HG03280 (cell line): ENCODE measurements around the gene GNAQ.
"Not testable (repeated sequence)": the region's sequence is repeated elsewhere in the genome, so short reads cannot be mapped to it uniquely, and the experiment has no call there.

Source experiments
- ATAC-seq: cut with Tn5 transposase; IDR thresholded peaks from one replicate; pipeline ENCODE4 v1.9.1; 2021; ENCODE audit warnings: mild to moderate bottlenecking, moderate library complexity; ENCODE audit not compliant: unreplicated experiment

The GNAQ gene

GRCh38 chr9:77750981-77751340, 280.6 kb downstream of the GNAQ start:
- ATAC-seq: no peak

- no peak for ATAC-seq
These were observed 281.3 kb downstream of the GNAQ start for GRCh38 chr9:77750284-77750683.

- ATAC-seq: no peak
These were observed 283.3 kb downstream of the GNAQ start for GRCh38 chr9:77748214-77748772.

DNA sequence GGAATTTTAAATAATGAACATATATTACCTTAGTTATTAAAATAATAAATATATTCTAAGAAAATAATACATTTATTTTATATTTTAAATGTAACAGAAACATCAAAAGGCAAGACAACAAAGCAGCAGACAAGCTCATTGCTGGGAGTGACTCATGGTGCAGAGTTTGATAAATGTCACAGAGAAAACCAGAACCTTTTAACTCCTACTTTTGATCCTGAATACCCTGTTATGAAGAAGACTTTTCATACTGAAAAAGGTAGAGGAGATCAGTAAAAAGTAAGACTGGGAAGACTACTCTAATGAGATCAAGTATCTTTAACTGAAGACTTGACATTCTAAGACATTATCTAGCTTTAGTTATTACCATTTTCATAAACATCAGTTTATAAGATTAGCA, 284.4 kb downstream of the GNAQ start:
- no peak for ATAC-seq

- ATAC-seq: no peak
These were observed 286.7 kb downstream of the GNAQ start for GRCh38 chr9:77744841-77745430.

GRCh38 chr9:77743386-77743785, 288.2 kb downstream of the GNAQ start:
- ATAC-seq: no peak

DNA sequence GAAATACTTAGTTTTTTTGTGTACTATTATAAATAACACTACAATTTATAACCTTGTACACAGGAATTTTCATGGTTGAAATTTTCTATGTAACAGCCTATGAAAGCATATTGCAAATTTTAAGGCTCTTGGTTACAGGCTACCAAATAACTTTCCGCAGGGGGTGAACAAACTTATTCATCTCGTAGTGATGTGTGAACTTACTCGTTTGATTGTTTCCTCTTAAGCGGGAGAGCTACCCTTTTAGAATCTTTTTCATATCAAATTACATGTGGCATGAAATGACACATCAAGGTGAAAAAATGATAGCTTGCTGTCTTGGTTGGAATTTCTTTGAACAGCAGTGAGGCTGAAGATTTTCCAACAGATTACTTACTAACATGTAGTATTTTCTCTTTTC, 292.7 kb downstream of the GNAQ start:
- no peak for ATAC-seq

- ATAC-seq: no peak
These were observed 296.1 kb downstream of the GNAQ start for GRCh38 chr9:77735494-77735893.

DNA sequence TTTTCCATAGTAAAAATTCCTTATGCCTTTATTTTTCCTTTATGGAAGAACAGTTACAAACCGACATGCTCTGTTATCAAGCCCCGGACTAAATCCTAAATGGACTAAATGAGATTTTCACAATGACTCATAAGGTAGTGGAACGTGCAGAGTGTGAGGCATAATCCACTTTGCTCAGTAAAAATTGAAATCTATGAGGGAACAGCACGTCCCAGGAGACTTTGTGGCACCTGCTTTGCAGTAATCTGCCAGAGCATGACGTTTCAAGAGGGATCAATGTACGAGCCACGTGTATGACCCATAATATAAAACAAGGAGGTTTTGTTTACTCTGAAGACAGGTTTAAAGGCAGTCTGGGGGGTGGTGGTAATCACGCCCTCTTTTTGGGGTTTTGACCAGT, 299.7 kb downstream of the GNAQ start:
- no peak for ATAC-seq

GRCh38 chr9:77731008-77731698, 300.5 kb downstream of the GNAQ start:
- no peak for ATAC-seq

- no peak for ATAC-seq
These were observed 302.4 kb downstream of the GNAQ start for GRCh38 chr9:77729177-77729576.

DNA sequence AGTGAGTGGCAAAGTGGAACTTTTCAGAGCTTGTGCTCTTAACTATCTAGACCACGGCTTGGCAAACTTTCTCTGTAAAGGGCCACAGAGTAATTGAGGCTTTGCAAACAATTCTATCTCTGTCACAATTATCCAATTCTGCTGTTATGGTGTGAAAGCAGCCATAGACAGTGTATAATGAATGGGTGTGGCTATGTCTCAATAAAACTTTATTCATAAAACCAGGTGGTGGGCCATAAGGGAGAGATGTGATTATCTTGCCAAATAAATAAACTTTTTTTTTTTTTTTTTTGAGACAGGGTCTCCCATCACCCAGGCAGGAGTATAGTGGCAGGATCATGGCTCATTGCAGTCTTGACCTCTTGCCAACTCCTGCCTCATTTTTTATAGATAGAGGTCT, 304.8 kb downstream of the GNAQ start:
- no peak for ATAC-seq

- no peak for ATAC-seq
These were observed 305.3 kb downstream of the GNAQ start for GRCh38 chr9:77726289-77726688.

DNA sequence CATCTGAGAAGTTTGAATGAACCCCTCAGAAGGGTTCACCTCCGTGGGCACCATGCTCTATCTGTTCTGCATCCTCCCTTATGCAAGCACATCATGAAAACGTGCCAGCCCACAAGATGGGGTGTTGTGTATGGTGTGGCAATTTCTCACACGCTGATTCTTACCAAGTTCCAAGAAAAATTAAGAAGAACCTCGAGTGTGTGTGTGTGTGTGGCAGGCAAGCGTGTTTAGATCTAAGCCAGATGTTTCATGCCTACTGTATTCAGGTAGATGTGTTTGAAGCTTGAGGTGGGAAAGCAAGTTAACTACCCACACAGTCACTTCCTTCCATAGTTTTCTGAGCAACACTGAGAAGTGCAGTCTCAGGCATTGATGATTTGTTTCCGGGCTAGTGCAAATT, 305.8 kb downstream of the GNAQ start:
- ATAC-seq: no peak

DNA sequence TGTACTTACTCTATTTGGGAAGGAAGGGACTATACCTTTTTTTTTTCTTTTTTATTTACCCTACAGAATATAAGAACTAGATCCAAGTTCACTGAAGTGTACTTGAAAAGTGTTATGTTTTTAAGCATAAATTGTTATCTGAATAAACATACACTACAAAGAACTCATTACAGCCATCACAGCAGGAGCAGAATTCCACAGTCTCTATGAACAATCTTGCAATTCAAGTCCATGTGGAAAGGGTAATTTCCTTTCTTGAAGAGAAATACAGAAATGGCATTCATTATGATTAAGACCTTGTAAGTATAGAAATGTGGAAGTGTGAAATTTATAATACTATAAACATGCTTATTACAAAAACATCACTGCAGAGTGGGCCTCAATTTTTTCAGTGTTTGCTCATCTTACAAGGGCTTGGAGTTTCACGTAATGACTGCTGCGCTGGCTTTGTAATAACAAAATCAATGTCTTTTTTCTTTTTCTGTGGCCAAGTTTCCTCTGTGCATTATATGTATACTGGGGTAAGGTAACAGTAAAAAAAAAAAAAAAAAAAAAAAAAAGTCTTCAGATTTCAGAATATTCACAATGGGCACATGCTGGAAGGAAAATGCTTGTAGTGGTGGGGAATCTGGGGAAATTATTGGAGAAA, 306.4 kb downstream of the GNAQ start:
- no peak for ATAC-seq

DNA sequence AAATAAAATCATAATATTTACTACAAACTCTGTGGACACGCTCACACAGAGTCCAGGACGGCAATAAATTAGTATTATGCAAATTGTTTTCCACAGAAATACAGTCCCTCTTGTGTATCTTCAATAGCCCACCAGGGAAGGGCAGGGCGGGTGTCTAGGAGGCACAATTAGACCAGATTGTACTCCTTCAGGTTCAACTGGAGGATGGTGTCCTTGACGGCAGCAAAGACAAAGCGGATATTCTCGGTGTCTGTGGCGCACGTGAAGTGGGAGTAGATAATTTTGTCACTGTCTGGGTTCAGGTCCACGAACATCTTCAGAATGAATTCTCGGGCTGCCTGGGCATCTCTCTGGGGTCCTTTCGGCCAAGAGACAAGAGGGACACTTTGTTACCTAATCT, 310.5 kb downstream of the GNAQ start:
- not testable (repeated sequence) for ATAC-seq

DNA sequence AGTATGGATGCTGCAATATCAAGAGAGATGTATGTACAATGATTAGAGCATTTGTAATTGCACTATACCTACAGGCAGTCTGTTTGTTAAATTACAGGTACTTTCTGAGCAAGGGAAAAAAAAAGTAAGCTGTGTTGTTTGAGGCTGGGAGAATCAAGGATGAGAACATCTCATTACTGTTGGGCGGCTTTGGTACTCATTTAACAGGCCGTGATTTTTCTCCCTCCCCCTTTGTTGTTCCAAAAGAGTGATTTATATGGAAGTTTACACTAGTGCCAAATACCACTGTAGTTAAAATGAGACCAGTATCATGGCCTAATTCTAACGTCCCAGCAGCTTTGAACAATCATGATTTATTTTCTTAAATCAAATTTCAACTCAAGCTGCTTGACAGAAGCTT, 312.3 kb downstream of the GNAQ start:
- ATAC-seq: no peak

DNA sequence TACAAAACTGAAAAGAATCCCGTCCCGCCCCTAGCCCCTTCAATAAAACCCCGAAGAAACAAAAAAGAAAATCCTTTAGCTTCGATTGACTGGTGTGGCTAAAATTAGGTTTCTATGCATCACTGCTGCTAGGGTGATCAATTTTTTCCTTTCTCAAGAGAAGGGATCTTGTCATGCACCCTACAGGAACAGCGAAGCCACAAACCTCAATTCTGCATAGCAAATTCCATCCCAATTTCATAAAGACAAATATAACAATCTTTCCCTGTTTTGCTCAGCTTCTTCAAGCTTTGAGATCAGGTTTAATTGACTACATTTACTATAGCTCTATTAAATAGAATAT, 313.3 kb downstream of the GNAQ start:
- not testable (repeated sequence) for ATAC-seq

DNA sequence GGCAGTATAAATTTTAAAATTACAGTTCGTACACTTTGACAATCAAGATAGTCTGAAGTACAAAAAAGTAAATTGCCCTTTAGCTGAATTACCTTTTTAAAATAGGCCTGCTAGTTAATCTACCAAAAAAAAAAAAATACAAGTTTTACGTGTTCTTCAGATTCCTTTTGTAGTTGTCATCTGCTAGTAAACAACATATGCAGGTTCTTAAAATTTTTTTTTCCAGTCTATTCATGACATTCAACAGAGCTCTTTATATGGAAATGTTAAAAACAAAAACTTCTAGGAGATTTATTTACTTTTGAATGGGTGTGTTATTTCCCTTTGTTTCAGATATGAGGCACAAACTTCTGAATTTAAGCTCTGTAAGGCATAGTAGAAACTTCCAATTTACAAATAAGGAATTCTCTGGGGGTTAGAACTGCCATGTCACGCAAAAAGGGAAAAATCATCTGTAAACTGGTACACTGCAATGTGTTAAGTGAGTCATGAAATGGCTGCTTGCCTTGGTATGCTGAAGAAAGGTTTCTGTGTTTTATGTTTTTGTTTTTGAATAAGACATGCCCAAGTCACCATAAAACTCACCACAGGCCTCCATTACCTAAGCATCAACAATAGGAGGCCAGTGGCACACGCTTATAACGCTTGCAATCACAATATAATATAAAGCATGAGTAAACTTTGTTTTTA, 313.9 kb downstream of the GNAQ start:
- ATAC-seq: not testable (repeated sequence)

DNA sequence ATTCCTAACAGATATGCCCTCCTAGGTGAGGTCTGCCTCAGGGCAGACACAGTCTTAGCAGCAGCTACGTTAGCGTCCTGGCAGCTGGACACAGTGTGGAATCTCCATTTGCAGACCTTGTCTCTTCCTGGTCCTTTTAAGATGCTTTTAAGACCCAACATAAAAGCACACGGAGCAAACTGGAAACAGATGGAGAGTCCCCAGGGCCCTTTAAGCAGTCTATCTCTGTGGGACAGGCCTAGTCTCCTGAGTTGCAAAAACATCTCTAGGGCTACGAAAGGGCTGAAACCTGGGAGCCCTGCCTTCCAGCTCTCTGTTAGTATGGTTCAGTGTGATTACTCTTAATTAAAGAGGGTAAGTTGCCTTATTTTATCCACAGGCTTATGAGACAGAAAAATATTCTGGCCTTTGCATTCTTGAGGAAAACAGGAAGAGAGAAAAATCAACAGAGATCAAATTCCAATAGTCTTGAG, 317.5 kb downstream of the GNAQ start:
- no peak for ATAC-seq

DNA sequence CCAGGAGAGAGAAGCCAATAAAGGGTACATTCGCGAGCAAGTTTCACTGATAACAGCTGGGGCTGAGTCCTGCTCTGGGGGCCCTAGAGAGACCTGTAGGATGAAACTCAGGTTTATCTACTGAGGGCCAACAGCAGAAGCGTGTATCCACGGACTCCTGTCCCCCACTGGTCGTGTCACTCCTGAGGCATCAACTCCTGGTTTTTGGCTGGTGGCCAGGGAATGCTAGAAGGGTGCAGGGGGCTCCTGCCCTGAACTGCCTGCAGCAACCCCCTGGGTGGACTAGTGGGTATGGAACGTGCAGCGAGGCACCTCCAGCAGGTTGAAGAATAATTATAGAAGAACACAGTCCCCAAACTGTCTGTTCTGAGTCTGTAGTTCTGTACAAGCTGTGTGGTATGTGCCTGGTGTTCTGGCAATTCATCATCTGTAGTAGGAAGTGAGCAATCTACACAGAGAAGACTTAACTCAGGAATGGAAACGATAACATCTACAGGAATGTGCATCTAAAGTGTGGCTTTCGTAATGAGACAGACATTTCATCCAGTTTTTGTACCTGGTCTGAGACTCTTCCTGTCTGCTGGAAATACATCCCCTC, 319.0 kb downstream of the GNAQ start:
- no peak for ATAC-seq
